ENCODE measurements around the gene KRT14. TPM values are rescaled to one million over a fixed set of nuclear protein-coding genes. Genes with fewer than 3 reads are reported as not detected.
"Not testable (repeated sequence)": the region's sequence is repeated elsewhere in the genome, so short reads cannot be mapped to it uniquely, and the experiment has no call there.

The KRT14 gene
- not detected in 2 replicates for total RNA-seq

DNA sequence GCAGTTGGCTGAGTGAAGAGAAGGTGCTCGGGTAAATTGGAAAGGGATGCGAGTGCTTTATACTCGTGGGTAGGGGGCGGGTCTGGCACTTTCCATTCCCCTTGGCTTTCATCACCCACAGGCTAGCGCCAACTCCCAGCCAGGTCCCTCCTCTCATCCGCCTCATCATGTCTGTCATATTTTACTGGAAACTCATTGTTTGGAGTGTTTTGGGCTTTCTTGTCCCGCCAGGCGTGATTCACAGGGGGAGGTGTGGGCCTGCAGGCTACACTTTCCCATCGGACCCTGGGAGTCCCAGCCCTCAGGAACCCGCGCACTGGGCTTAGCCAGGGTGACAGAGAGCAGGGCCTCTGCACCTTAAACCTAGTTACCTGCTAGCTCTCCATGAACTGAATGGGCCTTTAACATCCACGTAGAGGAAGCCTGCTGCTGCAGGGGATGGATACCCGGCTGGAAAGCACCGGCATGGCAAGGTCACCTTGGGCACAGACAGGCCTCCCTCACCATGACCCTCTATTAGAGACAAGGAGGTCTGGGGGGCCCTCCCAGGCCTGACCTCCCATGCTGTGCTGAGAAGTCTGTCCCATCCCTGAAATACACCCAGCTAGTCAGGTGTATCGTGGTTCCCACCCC lies at the start of gene KRT14:
KRT14 (minus strand) TSS at position 33 of the 633 bp plus-strand sequence. CDS start 61 bp downstream, outside the sequence.
- H3K27me3 Mint-ChIP-seq (ENCODE audit: insufficient read depth), result peaks cover 6% of the 10 kb centered on the region
- H3K36me3 Mint-ChIP-seq (ENCODE audit: low read depth), result no peaks in the 10 kb centered on the region
- DNase-seq (ENCODE audit: low spot score), result no peak
- no peak within 1 kb of the TSS for H3K27ac Mint-ChIP-seq
- H3K4me1 Mint-ChIP-seq (ENCODE audit: low read depth), result no peaks in the 10 kb centered on the region
- no peaks in the 10 kb centered on the region for H3K9me3 Mint-ChIP-seq
- H3K4me3 Mint-ChIP-seq, result no peak within 1 kb of the TSS
- intact Hi-C loops (cut with micrococcal nuclease), result no loop called here

DNA sequence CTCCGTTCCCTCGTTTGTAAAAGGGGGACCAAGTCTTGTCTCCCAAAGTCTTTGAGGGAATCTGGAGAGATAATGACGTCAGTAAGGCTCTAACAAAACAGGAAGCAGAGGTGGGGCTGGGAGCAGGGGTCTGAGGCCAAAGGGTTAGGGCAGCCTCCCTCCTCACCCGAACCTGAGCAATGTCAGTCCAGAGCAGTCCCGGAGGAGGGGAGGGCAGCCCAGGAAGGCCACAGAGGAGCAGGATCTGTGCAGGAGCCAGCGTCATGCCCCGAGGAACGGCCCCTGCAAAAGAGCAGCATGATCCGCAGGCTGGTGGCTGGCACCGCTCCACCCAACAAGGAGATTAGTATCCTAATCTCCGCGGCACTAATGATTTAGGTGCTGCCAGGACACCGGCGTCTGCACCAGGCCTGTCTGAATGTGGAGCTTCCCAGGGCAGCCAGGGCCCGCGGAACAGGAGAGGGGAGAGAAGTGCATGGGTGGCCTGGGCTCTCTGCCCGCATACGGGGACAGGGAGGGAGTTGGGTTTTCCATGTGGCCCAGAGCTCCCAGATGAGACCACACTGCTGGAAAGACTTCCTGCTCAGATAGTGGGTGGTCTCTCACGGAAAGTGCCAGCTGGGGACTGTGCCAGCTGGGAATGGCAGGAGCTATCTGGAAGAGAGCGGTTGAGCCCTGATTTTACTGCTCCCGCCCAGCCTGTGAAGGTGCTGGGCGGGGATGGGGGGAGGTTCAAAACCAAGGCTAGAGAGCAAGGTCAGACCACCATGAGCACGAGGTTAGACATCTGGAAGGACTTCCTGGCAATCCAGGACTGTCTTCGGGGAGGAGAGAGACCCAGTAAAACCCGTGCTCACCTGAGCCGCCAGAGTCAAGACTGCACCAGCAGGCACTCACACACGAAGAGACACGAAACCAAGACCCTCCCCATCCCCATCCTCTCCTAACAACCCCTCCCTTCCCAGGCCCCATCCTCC lies 48.7 kb upstream of the KRT14 start:
- H3K36me3 Mint-ChIP-seq (ENCODE audit: low read depth), result no peaks in the 10 kb centered on the region
- no peaks in the 10 kb centered on the region for H3K9me3 Mint-ChIP-seq
- intact Hi-C loops (cut with micrococcal nuclease), result no loop called here
- DNase-seq (ENCODE audit: low spot score), result no peak
- H3K27me3 Mint-ChIP-seq (ENCODE audit: insufficient read depth), result no peaks in the 10 kb centered on the region
- H3K4me1 Mint-ChIP-seq (ENCODE audit: low read depth), result no peaks in the 10 kb centered on the region
- H3K27ac Mint-ChIP-seq, result no peak overlapping the region
- H3K4me3 Mint-ChIP-seq, result no peak overlapping the region

DNA sequence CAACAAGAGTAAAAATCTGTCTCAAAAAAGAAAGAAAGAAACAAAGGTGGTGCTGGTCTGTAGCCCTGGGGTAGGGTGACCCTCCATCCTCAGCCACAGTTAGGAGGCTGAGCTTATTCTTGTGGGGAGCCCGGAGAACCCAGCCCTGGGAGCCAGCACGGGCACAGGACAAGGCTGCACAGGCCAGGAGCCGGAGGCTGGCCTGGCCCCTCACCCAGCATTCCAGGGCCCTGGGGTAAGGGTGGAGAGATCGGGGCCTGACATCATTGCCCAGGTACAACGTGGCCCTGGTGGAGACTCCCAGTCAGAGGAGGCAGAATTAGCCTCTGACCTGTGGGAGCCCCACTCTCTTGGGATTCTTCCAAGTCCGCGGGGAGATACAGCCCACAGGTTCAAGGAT lies 47.9 kb upstream of the KRT14 start:
- Mint-ChIP-seq H3K4me3 (no peak overlapping the region), H3K27ac (no peak overlapping the region), H3K9me3 (no peaks in the 10 kb centered on the region), H3K27me3 (ENCODE audit: insufficient read depth) (no peaks in the 10 kb centered on the region), H3K36me3 (ENCODE audit: low read depth) (no peaks in the 10 kb centered on the region), H3K4me1 (ENCODE audit: low read depth) (no peaks in the 10 kb centered on the region)
- intact Hi-C loops (cut with micrococcal nuclease), result no loop called here
- no peak for DNase-seq (ENCODE audit: low spot score)

DNA sequence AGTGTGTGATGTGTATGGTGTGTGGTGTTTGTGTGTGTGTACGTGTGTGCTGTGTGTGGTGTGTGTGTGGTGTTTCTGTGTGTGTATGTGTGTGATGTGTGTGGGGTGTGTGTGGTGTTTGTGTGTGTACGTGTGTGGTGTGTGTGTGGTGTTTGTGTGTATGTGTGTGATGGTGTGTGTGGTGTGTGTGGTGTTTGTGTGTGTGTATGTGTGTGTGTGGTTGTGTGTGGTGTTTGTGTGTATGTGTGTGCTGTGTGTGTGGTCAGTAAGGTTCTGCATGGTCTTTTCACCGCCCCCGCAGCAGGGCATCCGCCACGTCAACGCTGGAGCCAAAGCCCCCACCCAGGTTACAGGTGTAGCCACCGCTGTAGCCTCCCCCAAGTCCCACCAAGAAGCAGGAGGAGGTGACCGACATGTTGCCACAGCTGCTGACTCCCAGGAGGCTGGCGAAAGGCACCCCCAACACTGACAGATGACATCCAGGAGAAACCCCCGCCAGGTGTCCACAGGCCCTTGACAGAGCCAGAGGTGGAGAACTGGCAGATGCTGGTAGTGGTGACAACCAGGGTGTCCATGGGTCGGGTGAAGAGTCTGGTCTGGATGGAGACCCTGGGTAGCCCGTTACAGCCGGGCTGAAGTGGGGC lies 47.0 kb upstream of the KRT14 start:
- Mint-ChIP-seq H3K27me3 (ENCODE audit: insufficient read depth) (no peaks in the 10 kb centered on the region), H3K27ac (no peak overlapping the region), H3K4me1 (ENCODE audit: low read depth) (no peaks in the 10 kb centered on the region), H3K36me3 (ENCODE audit: low read depth) (no peaks in the 10 kb centered on the region), H3K4me3 (no peak overlapping the region), H3K9me3 (no peaks in the 10 kb centered on the region)
- intact Hi-C loops (cut with micrococcal nuclease), result no loop called here
- DNase-seq (ENCODE audit: low spot score), result no peak

DNA sequence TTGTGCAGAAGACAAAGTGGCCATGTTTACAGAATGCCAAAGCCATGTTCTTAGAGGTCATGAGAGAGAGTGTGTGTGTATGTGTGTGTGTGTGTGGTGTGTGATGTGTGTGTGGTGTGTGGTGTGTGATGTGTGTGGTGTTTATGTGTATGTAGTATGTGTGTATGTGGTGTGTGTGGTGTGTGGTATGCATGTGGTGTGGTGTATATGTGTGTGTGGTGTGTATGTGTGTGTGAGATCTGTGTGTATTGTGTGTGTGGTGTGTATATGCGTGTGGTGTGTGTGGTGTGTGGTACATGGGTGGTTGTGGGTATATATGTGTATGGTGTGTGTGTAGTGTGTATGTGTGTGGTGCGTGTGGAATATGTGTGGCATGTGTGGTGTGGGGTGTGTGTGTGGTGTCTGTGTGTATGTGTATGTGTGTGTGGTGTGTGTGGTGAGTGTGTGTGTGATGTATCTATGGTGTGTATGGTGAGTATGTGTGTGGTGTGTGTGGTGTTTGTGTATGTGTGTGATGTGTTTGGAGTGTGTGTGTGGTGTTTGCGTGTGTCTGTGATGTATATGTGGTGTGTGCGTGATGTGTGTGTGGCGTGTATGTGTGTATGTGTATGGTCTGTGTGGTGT lies 45.9 kb upstream of the KRT14 start:
- Mint-ChIP-seq H3K4me3 (no peak overlapping the region), H3K36me3 (ENCODE audit: low read depth) (no peaks in the 10 kb centered on the region), H3K9me3 (no peaks in the 10 kb centered on the region), H3K27ac (no peak overlapping the region), H3K4me1 (ENCODE audit: low read depth) (no peaks in the 10 kb centered on the region), H3K27me3 (ENCODE audit: insufficient read depth) (no peaks in the 10 kb centered on the region)
- DNase-seq (ENCODE audit: low spot score), result no peak
- intact Hi-C loops (cut with micrococcal nuclease), result no loop called here

DNA sequence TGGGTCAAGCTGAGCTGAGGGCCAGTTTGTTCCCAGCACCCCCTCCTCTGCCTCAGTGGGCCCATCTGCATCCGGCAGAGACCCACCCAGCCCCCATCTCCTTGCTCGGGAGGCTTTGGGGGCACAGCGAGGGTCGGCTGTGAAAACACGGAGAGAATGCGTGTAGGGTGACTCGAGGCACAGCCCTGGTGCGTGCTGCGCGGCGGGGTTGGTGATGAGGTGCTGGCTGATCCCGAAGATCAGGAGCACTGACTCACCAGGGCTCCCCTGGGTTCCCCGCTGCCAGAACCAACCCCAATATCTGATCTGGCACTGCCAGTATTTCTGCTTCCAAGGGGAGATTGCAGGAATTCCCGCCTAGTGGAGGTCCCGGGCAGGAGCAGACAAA lies 45.2 kb upstream of the KRT14 start:
- intact Hi-C loops (cut with micrococcal nuclease), result no loop called here
- H3K4me1 Mint-ChIP-seq (ENCODE audit: low read depth), result no peaks in the 10 kb centered on the region
- H3K27ac Mint-ChIP-seq, result no peak overlapping the region
- no peaks in the 10 kb centered on the region for H3K27me3 Mint-ChIP-seq (ENCODE audit: insufficient read depth)
- H3K36me3 Mint-ChIP-seq (ENCODE audit: low read depth), result no peaks in the 10 kb centered on the region
- no peaks in the 10 kb centered on the region for H3K9me3 Mint-ChIP-seq
- no peak for DNase-seq (ENCODE audit: low spot score)
- H3K4me3 Mint-ChIP-seq, result no peak overlapping the region

DNA sequence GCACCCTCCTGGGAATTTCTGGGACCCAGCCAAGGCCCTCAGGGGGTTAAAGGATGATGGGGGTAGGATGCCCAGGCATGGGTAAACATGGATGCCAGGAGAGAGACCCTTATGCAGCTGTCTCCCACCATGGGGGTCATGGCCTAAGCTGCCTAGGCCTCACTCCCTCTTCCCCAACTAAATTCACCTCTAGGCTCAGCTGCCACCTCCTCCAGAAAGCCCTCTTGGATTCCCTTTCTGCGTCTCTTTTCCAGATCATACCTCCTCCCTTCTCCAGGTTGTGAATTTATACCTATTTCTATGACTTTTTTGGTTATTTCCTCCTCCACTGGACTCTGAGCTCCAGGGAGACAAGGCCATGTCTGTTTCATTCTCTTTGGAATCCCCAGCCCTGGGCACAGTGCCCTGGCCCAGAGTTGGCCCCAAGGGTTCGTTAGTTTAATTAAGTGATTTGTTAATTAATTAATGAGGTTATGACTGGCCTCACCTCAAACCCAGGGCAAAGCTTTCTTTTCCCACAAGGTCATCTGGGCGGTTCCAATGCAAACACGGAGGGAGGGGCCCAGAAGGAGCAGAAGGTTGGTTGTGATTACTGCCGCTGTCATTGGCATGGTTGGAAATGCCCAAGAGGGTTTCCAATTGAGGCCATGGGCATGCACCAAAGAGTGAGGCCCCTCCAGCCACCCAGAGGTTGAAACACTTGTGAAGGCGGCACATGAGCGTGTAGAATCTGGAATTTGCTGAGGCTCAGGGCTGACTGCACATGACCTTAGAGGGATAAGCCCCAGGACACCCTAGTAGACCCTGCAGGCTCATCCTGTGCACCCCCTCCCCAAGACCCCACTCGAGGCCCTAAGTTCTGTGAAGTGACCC lies 44.6 kb upstream of the KRT14 start:
- no peak for DNase-seq (ENCODE audit: low spot score)
- H3K4me3 Mint-ChIP-seq, result no peak overlapping the region
- H3K9me3 Mint-ChIP-seq, result no peaks in the 10 kb centered on the region
- H3K36me3 Mint-ChIP-seq (ENCODE audit: low read depth), result no peaks in the 10 kb centered on the region
- no peak overlapping the region for H3K27ac Mint-ChIP-seq
- intact Hi-C loops (cut with micrococcal nuclease), result no loop called here
- H3K4me1 Mint-ChIP-seq (ENCODE audit: low read depth), result no peaks in the 10 kb centered on the region
- no peaks in the 10 kb centered on the region for H3K27me3 Mint-ChIP-seq (ENCODE audit: insufficient read depth)

DNA sequence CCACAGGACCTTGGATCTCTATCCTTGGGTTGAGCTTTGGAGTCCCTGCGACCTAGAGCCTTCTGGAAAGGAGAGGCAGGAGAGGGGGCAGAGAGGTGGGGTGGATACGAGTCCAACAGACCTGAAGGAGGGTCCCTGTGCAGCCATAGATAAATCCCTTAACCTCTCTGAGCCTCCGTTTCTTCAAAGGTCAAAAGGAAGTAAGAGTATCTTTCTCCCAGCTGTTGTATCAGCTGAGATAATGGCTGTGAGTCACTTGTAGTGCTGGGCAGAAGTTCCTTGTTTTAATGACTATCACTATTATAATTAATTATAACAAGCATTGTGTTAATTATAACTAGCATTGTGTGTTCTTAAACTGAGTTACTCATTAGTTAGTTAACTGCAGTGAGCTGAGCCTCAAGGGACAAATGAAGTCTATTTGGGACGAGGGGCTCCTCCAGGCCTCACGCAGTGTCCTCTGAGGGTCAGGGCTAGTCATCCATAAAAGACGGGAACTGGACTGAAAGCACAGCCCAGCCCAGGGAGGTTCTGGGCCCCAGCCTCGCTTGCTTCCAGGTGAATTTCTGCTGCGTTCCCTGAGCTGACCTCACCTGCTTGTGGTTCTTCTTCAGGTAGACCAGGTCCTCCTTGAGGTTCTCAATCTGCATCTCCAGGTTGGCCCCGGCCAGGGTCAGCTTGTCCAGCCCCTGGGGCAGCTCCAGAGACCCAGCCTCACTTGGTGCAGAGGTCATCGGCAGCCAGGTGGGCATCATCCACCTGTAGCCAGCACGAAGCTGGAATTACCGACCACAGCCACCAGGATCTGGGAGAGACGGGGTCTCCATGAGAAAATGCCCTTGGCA lies 43.4 kb upstream of the KRT14 start:
- Mint-ChIP-seq H3K27me3 (ENCODE audit: insufficient read depth) (no peaks in the 10 kb centered on the region), H3K4me1 (ENCODE audit: low read depth) (no peaks in the 10 kb centered on the region), H3K4me3 (no peak overlapping the region), H3K27ac (no peak overlapping the region), H3K9me3 (no peaks in the 10 kb centered on the region), H3K36me3 (ENCODE audit: low read depth) (no peaks in the 10 kb centered on the region)
- intact Hi-C loops (cut with micrococcal nuclease), result no loop called here
- no peak for DNase-seq (ENCODE audit: low spot score)

DNA sequence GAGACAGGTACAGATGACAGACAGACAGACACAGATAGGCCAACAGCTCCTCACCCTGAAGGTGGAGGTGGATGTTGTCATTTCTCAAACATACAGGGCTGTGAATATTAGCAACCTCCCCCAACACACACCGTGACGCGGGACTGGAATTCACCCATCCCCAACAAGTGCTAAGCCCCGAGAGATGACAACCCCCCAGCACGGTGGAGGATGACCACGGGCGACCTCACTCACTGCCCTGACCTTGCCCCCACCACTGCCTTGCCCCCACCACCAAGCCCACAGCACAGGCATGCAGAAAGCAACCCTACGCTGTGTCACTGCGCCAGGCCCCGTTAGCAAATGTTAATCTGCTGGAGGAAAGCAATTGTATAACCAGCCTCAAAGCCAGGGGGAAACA lies 42.6 kb upstream of the KRT14 start:
- no peaks in the 10 kb centered on the region for H3K9me3 Mint-ChIP-seq
- no peaks in the 10 kb centered on the region for H3K4me1 Mint-ChIP-seq (ENCODE audit: low read depth)
- H3K27ac Mint-ChIP-seq, result no peak overlapping the region
- no peak overlapping the region for H3K4me3 Mint-ChIP-seq
- DNase-seq (ENCODE audit: low spot score), result no peak
- no peaks in the 10 kb centered on the region for H3K27me3 Mint-ChIP-seq (ENCODE audit: insufficient read depth)
- no peaks in the 10 kb centered on the region for H3K36me3 Mint-ChIP-seq (ENCODE audit: low read depth)
- intact Hi-C loops (cut with micrococcal nuclease), result no loop called here

DNA sequence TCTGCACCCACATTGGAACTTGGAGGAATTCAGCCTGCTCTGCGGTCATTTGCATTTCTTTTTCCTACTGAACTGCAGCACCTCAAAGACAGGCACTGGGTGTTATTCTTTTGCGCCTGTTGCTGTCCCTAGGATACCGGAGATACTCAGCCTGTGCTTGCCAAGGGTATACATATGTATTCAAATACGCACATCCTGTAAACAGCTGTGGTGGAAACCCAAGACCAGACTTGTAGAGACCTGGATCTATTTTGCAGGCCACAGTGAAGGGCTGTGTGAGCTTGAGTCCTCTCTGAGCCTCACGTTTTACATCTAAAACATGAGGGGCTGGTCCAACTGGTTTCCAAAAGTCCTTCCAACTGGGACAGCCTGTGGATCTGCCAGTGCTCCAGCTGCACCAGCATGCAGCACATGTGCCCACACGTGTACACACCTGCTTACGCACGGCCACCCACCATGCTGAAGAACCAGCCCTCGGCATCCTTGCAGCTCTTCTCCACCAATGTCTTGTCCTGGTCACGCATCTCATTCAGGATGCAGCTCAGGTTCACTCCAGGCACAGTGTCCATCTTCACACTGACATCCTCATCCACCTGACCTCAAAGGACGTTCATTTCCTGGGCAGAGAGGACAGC lies 42.0 kb upstream of the KRT14 start:
- intact Hi-C loops (cut with micrococcal nuclease); H3K27ac Mint-ChIP-seq; H3K4me1 Mint-ChIP-seq (ENCODE audit: low read depth); DNase-seq (ENCODE audit: low spot score); H3K9me3 Mint-ChIP-seq; H3K4me3 Mint-ChIP-seq; H3K36me3 Mint-ChIP-seq (ENCODE audit: low read depth); H3K27me3 Mint-ChIP-seq (ENCODE audit: insufficient read depth): not testable (repeated sequence)

DNA sequence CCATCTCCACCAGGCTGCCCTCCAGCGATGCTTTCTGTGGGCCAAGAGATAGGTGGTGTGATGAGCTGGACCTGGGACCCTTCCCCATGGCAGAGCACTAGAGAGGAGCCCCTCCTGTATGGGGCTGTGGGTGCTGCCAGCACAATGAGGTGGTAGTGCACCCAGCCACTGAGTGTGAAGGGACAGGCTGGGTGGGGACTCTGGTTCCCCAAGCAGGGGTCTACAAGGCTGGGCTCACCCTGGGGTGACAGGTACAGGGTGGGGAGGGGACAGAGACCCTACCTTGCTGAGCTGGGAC lies 41.3 kb upstream of the KRT14 start:
- intact Hi-C loops (cut with micrococcal nuclease); DNase-seq (ENCODE audit: low spot score); H3K36me3 Mint-ChIP-seq (ENCODE audit: low read depth); H3K9me3 Mint-ChIP-seq; H3K4me1 Mint-ChIP-seq (ENCODE audit: low read depth); H3K4me3 Mint-ChIP-seq; H3K27me3 Mint-ChIP-seq (ENCODE audit: insufficient read depth); H3K27ac Mint-ChIP-seq: not testable (repeated sequence)
